ENCODE measurements around the gene KIF7. TPM values are rescaled to one million over a fixed set of nuclear protein-coding genes. Genes with fewer than 3 reads are reported as not detected.
"Not testable (repeated sequence)": the region's sequence is repeated elsewhere in the genome, so short reads cannot be mapped to it uniquely, and the experiment has no call there.

The KIF7 gene
- total RNA-seq, 2 experiments from 2014 or later = 0.94 to 1.1 TPM

GRCh38 chr15:89616228-89616627 is 39.0 kb downstream of the KIF7 start:
- no peaks in the 10 kb centered on the region for H3K27me3 Mint-ChIP-seq (ENCODE audit: low read depth)
- H3K27ac Mint-ChIP-seq = no peak overlapping the region
- no peak overlapping the region for H3K4me3 Mint-ChIP-seq
- CTCF ChIA-PET = interaction anchor here (0.5 to 1.0 kb wide), 2 partner anchors 21 to 258 kb away, joined by 3 read pairs; no protein-coding TSS in a partner anchor
- intact Hi-C loops (cut with micrococcal nuclease) = no loop called here
- H3K4me1 Mint-ChIP-seq (ENCODE audit: low read depth) = no peaks in the 10 kb centered on the region
- H3K36me3 Mint-ChIP-seq (ENCODE audit: low read depth) = peaks cover 79% of the 10 kb centered on the region
- no peak for DNase-seq
- H3K9me3 Mint-ChIP-seq = peaks cover 17% of the 10 kb centered on the region

- peaks cover 20% of the 10 kb centered on the region for H3K9me3 Mint-ChIP-seq
- CTCF ChIA-PET = interaction anchor here (0.6 to 1.0 kb wide), 2 partner anchors 23 to 257 kb away, joined by 3 read pairs; no protein-coding TSS in a partner anchor
- peaks cover 80% of the 10 kb centered on the region for H3K36me3 Mint-ChIP-seq (ENCODE audit: low read depth)
- no peak for DNase-seq
- intact Hi-C loops (cut with micrococcal nuclease) = no loop called here
- no peaks in the 10 kb centered on the region for H3K4me1 Mint-ChIP-seq (ENCODE audit: low read depth)
- H3K27ac Mint-ChIP-seq = no peak overlapping the region
- H3K4me3 Mint-ChIP-seq = no peak overlapping the region
- H3K27me3 Mint-ChIP-seq (ENCODE audit: low read depth) = no peaks in the 10 kb centered on the region
Measured at GRCh38 chr15:89615135-89615534, 40.1 kb downstream of the KIF7 start.

GRCh38 chr15:89614164-89614563 is 41.1 kb downstream of the KIF7 start:
- Mint-ChIP-seq H3K27me3 (ENCODE audit: low read depth) (no peaks in the 10 kb centered on the region), H3K4me1 (ENCODE audit: low read depth) (no peaks in the 10 kb centered on the region), H3K9me3 (peaks cover 20% of the 10 kb centered on the region), H3K36me3 (ENCODE audit: low read depth) (peaks cover 83% of the 10 kb centered on the region), H3K4me3 (no peak overlapping the region), H3K27ac (no peak overlapping the region)
- intact Hi-C loops (cut with micrococcal nuclease) = no loop called here
- CTCF ChIA-PET = no interaction called here
- no peak for DNase-seq

GRCh38 chr15:89613031-89613430 is 42.2 kb downstream of the KIF7 start:
- Mint-ChIP-seq H3K36me3 (ENCODE audit: low read depth) (peaks cover 85% of the 10 kb centered on the region), H3K4me1 (ENCODE audit: low read depth) (no peaks in the 10 kb centered on the region), H3K27ac (no peak overlapping the region)

GRCh38 chr15:89611317-89611716 is 44.0 kb downstream of the KIF7 start:
- CTCF ChIA-PET = interaction anchor here (0.7 kb wide), 1 partner anchor 11 kb away, joined by 3 read pairs; no protein-coding TSS in a partner anchor
- no peak overlapping the region for H3K27ac Mint-ChIP-seq
- H3K36me3 Mint-ChIP-seq (ENCODE audit: low read depth) = peaks cover 79% of the 10 kb centered on the region
- no peak for DNase-seq
- H3K27me3 Mint-ChIP-seq (ENCODE audit: low read depth) = no peaks in the 10 kb centered on the region
- intact Hi-C loops (cut with micrococcal nuclease) = no loop called here
- peaks cover 20% of the 10 kb centered on the region for H3K9me3 Mint-ChIP-seq
- no peak overlapping the region for H3K4me3 Mint-ChIP-seq
- H3K4me1 Mint-ChIP-seq (ENCODE audit: low read depth) = no peaks in the 10 kb centered on the region

More at GRCh38 chr15:89613031-89613430, 42.2 kb downstream of the KIF7 start:
- H3K27me3 Mint-ChIP-seq (ENCODE audit: low read depth) = no peaks in the 10 kb centered on the region
- H3K9me3 Mint-ChIP-seq = peaks cover 20% of the 10 kb centered on the region
- CTCF ChIA-PET = no interaction called here
- H3K4me3 Mint-ChIP-seq = no peak overlapping the region
- intact Hi-C loops (cut with micrococcal nuclease) = no loop called here
- DNase-seq = no peak

GRCh38 chr15:89599021-89599420 is 56.2 kb downstream of the KIF7 start:
- no peaks in the 10 kb centered on the region for H3K27me3 Mint-ChIP-seq (ENCODE audit: low read depth)
- intact Hi-C loops (cut with micrococcal nuclease) = no loop called here
- no peak overlapping the region for H3K27ac Mint-ChIP-seq
- no peaks in the 10 kb centered on the region for H3K9me3 Mint-ChIP-seq
- no peak overlapping the region for H3K4me3 Mint-ChIP-seq
- H3K36me3 Mint-ChIP-seq (ENCODE audit: low read depth) = peaks cover 59% of the 10 kb centered on the region
- CTCF ChIA-PET = no interaction called here
- DNase-seq = no peak
- H3K4me1 Mint-ChIP-seq (ENCODE audit: low read depth) = no peaks in the 10 kb centered on the region

- Mint-ChIP-seq H3K9me3 (no peaks in the 10 kb centered on the region), H3K36me3 (ENCODE audit: low read depth) (peaks cover 48% of the 10 kb centered on the region), H3K27ac (no peak overlapping the region), H3K4me1 (ENCODE audit: low read depth) (no peaks in the 10 kb centered on the region), H3K4me3 (no peak overlapping the region), H3K27me3 (ENCODE audit: low read depth) (no peaks in the 10 kb centered on the region)
- intact Hi-C loops (cut with micrococcal nuclease) = no loop called here
- no peak for DNase-seq
- CTCF ChIA-PET = no interaction called here
Measured at GRCh38 chr15:89593018-89593417, 62.2 kb downstream of the KIF7 start.

GRCh38 chr15:89591834-89592233 is 63.4 kb downstream of the KIF7 start:
- intact Hi-C loops (cut with micrococcal nuclease) = no loop called here
- H3K36me3 Mint-ChIP-seq (ENCODE audit: low read depth) = peaks cover 39% of the 10 kb centered on the region
- CTCF ChIA-PET = no interaction called here
- no peaks in the 10 kb centered on the region for H3K9me3 Mint-ChIP-seq
- no peak overlapping the region for H3K4me3 Mint-ChIP-seq
- no peak overlapping the region for H3K27ac Mint-ChIP-seq
- DNase-seq = no peak
- no peaks in the 10 kb centered on the region for H3K4me1 Mint-ChIP-seq (ENCODE audit: low read depth)
- no peaks in the 10 kb centered on the region for H3K27me3 Mint-ChIP-seq (ENCODE audit: low read depth)

GRCh38 chr15:89587955-89588354 is 67.3 kb downstream of the KIF7 start:
- CTCF ChIA-PET = no interaction called here
- no peak for DNase-seq
- Mint-ChIP-seq H3K4me1 (ENCODE audit: low read depth) (no peaks in the 10 kb centered on the region), H3K9me3 (no peaks in the 10 kb centered on the region), H3K27ac (no peak overlapping the region), H3K4me3 (no peak overlapping the region), H3K27me3 (ENCODE audit: low read depth) (no peaks in the 10 kb centered on the region), H3K36me3 (ENCODE audit: low read depth) (peaks cover 34% of the 10 kb centered on the region)
- intact Hi-C loops (cut with micrococcal nuclease) = no loop called here

GRCh38 chr15:89586651-89587050 is 68.6 kb downstream of the KIF7 start:
- DNase-seq = no peak
- H3K4me1 Mint-ChIP-seq (ENCODE audit: low read depth) = no peaks in the 10 kb centered on the region
- CTCF ChIA-PET = no interaction called here

GRCh38 chr15:89580747-89581146 is 74.5 kb downstream of the KIF7 start:
- H3K27me3 Mint-ChIP-seq (ENCODE audit: low read depth); H3K9me3 Mint-ChIP-seq; CTCF ChIA-PET; H3K27ac Mint-ChIP-seq; DNase-seq; intact Hi-C loops (cut with micrococcal nuclease); H3K4me3 Mint-ChIP-seq: not testable (repeated sequence)
- Mint-ChIP-seq H3K4me1 (ENCODE audit: low read depth) (peaks cover 18% of the 10 kb centered on the region), H3K36me3 (ENCODE audit: low read depth) (peaks cover 64% of the 10 kb centered on the region)

More at GRCh38 chr15:89586651-89587050, 68.6 kb downstream of the KIF7 start:
- H3K4me3 Mint-ChIP-seq = no peak overlapping the region
- peaks cover 33% of the 10 kb centered on the region for H3K36me3 Mint-ChIP-seq (ENCODE audit: low read depth)
- no peak overlapping the region for H3K27ac Mint-ChIP-seq
- H3K27me3 Mint-ChIP-seq (ENCODE audit: low read depth) = no peaks in the 10 kb centered on the region
- H3K9me3 Mint-ChIP-seq = no peaks in the 10 kb centered on the region
- intact Hi-C loops (cut with micrococcal nuclease) = no loop called here

GRCh38 chr15:89578146-89578545 is 77.1 kb downstream of the KIF7 start:
- no peak for DNase-seq
- CTCF ChIA-PET = no interaction called here
- H3K27me3 Mint-ChIP-seq (ENCODE audit: low read depth) = no peaks in the 10 kb centered on the region
- H3K4me3 Mint-ChIP-seq = no peak overlapping the region
- no peak overlapping the region for H3K27ac Mint-ChIP-seq
- peaks cover 54% of the 10 kb centered on the region for H3K36me3 Mint-ChIP-seq (ENCODE audit: low read depth)
- peaks cover 18% of the 10 kb centered on the region for H3K4me1 Mint-ChIP-seq (ENCODE audit: low read depth)
- H3K9me3 Mint-ChIP-seq = no peaks in the 10 kb centered on the region
- intact Hi-C loops (cut with micrococcal nuclease) = loop anchor here (5.0 kb wide), 1 partner anchor 314 kb away; the partner anchor contains the start of gene AP3S2

All from activated naive CD4-positive, alpha-beta T cell treated with anti-CD3 and anti-CD28 coated beads for 36 hours (primary cell).